Measurements from ENCODE around the gene CNP. TPM values are rescaled to one million over a fixed set of nuclear protein-coding genes. Genes with fewer than 3 reads are reported as not detected.

CNP gene
- total RNA-seq, 1 experiment from 2014 or later = 78.5 TPM

DNA sequence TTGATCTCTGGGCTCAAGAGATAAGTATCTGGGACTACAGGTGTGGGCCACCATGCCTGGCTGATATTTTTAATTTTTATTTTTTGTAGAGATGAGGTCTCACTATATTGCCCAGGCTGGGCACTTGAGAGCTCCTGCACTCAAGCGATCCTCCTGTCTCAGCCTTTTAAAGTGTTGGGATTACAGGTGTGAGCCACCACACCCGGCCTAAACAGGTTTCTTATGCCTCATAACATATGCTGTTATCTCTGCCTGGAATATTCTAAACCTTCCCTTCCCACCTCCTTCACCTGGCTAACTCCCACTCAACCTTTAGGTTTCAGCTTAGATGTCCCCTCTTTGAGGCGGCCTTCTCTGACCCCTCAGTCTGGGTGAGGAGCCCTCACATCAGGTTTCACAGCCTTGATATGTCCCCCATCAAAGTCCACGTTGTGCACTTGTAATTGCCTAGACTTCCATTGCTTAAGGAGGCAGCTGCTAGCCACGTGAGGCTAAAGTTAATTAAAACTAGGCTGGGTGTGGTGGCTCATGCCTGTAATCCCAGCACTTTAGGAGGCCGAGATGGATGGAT is 8.6 kb upstream of the CNP start:
- H4K5ac ChIP-seq (ENCODE audit: insufficient read length, low read depth, low read length) = no peak overlapping the region
- H3K4me2 ChIP-seq (ENCODE audit: insufficient read depth, insufficient read length, low read length) = peak overlapping the region; percentile 1
- H4K8ac ChIP-seq (replicated peaks; ENCODE audit: insufficient read length, low read depth, low read length) = no peak overlapping the region
- no peaks in the 10 kb centered on the region for H3K23me2 ChIP-seq (ENCODE audit: insufficient read length, low read depth, low read length, poor library complexity, severe bottlenecking)
- H3K4me1 Mint-ChIP-seq = peaks cover 36 to 37% of the 10 kb centered on the region in 2 experiments
- peak overlapping the region in 2 of 3 experiments; percentile 39 to 56; a peak in 2 of 7 replicates for H3K27ac Mint-ChIP-seq
- H3K27me3 Mint-ChIP-seq (ENCODE audit: low read depth) = peaks cover 3% of the 10 kb centered on the region; the same call in 1 of the 2 replicates
- no peaks in the 10 kb centered on the region for H3K79me1 ChIP-seq (ENCODE audit: insufficient read depth, low read depth, low read length, poor library complexity, severe bottlenecking)
- H3K9me3 ChIP-seq (ENCODE audit: control insufficient read depth, low read depth, low read length) = no peaks in the 10 kb centered on the region
- no peak overlapping the region for H4K91ac ChIP-seq (ENCODE audit: insufficient read length, low read depth, low read length)
- peaks cover 2% of the 10 kb centered on the region; the same call in 1 of the 2 replicates for H3K4me1 ChIP-seq (ENCODE audit: insufficient read depth, low read length)
- no peak overlapping the region for H3K4me3 Mint-ChIP-seq
- TF ChIP-seq, protein P1, sequence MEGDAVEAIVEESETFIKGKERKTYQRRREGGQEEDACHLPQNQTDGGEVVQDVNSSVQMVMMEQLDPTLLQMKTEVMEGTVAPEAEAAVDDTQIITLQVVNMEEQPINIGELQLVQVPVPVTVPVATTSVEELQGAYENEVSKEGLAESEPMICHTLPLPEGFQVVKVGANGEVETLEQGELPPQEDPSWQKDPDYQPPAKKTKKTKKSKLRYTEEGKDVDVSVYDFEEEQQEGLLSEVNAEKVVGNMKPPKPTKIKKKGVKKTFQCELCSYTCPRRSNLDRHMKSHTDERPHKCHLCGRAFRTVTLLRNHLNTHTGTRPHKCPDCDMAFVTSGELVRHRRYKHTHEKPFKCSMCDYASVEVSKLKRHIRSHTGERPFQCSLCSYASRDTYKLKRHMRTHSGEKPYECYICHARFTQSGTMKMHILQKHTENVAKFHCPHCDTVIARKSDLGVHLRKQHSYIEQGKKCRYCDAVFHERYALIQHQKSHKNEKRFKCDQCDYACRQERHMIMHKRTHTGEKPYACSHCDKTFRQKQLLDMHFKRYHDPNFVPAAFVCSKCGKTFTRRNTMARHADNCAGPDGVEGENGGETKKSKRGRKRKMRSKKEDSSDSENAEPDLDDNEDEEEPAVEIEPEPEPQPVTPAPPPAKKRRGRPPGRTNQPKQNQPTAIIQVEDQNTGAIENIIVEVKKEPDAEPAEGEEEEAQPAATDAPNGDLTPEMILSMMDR (conservative IDR thresholded peaks at IDR 0.05) = no peak
- no peaks in the 10 kb centered on the region for H3K9me3 Mint-ChIP-seq
- WGBS (ENCODE audit: extremely low coverage, insufficient read length, low lambda C conversion rate) = no CpG with 5 or more reads among the region's 6 CpGs
- DNase-seq = no peak
- no peak overlapping the region for H3K27ac ChIP-seq (ENCODE audit: insufficient read length, low read depth, low read length)
- no peak overlapping the region for H2BK12ac ChIP-seq (ENCODE audit: insufficient read length, low read depth, low read length)
- no peak overlapping the region for H3K18ac ChIP-seq (ENCODE audit: insufficient read length, low read depth, low read length)
- H3K9ac ChIP-seq (ENCODE audit: extremely low read depth, insufficient read length, low read length) = no peak overlapping the region
- no peak overlapping the region for H3K56ac ChIP-seq (ENCODE audit: insufficient read length, low read depth, low read length)
- no peaks in the 10 kb centered on the region for H4K20me1 ChIP-seq (ENCODE audit: control insufficient read depth, insufficient read depth, insufficient read length)
- H3T11ph ChIP-seq (ENCODE audit: low read length) = no peak overlapping the region
- no peak overlapping the region for H2BK120ac ChIP-seq (ENCODE audit: low read depth, low read length, poor library complexity, severe bottlenecking)
- H2BK20ac ChIP-seq (ENCODE audit: low read depth, low read length, poor library complexity, severe bottlenecking) = no peak overlapping the region
- H3K79me2 ChIP-seq (ENCODE audit: insufficient read depth, low read length) = no peaks in the 10 kb centered on the region
- no peak overlapping the region for H2BK15ac ChIP-seq (ENCODE audit: low read depth, low read length)
- H3K36me3 Mint-ChIP-seq (ENCODE audit: insufficient read depth in 1 of 3, low read depth in 3 of 3) = no peaks in the 10 kb centered on the region; a peak in 2 of 7 replicates
- no peak overlapping the region for H3K14ac ChIP-seq (ENCODE audit: insufficient read depth, low read length)
- H2AK5ac ChIP-seq (ENCODE audit: insufficient read length, low read length) = no peak overlapping the region
- H3K27me3 ChIP-seq (ENCODE audit: insufficient read depth, low read length) = no peaks in the 10 kb centered on the region
- no peak overlapping the region for H3K4ac ChIP-seq (ENCODE audit: low read depth, low read length)
- H2AFZ ChIP-seq (ENCODE audit: low read length) = no peak overlapping the region
- no peak overlapping the region for H3K23ac ChIP-seq (ENCODE audit: insufficient read length, low read depth, low read length)
- H2BK5ac ChIP-seq (ENCODE audit: insufficient read length, low read length) = no peak overlapping the region
